HG02870 (cell line): ENCODE results near the gene IER5L.

Experiments
- ATAC-seq: cut with Tn5 transposase; IDR thresholded peaks from one replicate; pipeline ENCODE4 v1.9.1; 2021; ENCODE audit warnings: mild to moderate bottlenecking, moderate library complexity; ENCODE audit not compliant: unreplicated experiment

The IER5L gene

GRCh38 chr9:129177791-129178567, at the start of gene IER5L:
IER5L (minus strand) TSS chr9:129178261; CDS start chr9:129178052, 209 bp downstream.
- ATAC-seq: peak; percentile 86

DNA sequence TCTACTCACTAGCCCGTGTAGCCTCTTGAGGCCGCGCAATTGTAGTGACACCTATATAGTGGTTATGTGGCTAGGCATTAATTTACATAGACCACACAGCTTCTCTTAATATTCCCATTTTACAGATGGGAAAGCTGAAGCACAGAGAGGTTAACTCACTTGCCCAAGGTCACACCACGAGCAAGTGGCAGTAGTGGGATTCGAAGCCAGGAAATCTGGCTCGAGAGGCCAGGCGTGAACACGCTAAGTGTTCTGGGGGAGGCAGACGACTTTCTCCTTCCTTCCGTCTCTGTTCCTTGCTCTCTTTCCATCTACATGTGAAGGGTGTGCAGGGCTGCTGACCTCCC, 49.8 kb upstream of the IER5L start:
- no peak for ATAC-seq

DNA sequence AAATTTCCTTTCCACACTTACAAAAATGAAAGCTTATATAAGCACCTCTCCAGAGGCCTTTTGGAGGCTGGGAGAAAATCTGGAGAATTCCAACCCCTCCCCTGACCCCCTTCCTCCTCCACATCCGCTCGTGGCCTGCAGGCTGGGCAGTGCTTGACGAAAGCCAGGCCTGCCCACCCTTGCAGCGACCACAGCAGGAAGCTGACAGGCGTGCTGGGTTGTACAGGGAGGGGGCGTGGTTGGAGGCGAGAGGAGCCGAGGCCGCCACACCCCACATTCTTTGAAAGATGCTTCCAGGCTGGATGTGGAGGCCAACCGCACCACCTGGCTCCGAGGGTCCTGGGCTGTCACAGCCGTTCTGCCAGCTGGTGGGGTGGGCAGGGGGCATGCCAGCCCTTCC, 47.8 kb upstream of the IER5L start:
- ATAC-seq: no peak

DNA sequence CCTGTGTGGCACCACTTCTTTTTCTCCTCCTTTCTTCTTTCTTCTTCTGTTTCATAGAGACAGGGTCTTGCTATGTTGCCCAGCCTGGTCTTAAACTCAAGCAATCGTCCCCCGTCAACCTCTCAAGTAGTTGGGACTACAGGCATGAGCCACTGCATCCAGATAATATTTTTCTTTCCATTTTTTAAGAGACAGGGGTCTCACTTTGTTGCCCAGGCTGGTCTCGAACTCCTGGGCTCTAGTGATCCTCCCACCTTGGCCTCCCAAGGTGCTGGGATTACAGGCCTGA, 47.4 kb upstream of the IER5L start:
- no peak for ATAC-seq

GRCh38 chr9:129224618-129225489, 46.8 kb upstream of the IER5L start:
- no peak for ATAC-seq

DNA sequence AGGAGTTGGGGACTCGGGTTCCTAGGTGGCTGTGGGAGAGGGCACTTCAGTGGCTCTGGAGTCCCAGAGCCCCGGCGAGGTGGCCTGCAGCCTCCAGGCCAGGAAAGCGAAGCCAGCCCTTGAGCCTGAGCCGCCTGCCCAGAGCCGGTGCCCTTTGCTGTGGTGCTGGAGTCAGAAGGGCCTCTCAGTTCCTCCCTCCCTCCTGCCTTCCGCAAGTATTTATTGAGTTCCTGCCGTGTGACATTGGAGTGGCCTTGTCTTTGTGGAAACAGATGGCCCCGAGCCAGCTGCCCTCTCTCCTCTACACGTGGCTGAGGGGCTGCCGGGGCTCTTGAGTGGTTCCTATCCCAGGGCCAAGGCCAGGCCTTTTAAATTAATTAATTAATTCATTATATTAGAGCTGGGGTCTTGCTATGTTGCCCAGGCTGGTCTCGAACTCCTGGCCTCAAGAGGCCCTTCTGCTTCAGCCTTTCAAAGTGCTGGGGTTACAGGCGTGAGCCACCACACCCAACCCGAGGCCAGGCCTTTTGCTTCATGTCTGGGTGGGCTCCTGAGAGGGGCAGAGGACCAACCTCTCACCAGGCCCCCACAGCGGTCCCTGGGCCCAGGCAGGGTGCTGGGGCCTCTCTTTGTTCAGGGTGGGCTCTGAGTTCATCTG, 45.6 kb upstream of the IER5L start:
- ATAC-seq: no peak

- ATAC-seq: no peak
These were observed 44.8 kb upstream of the IER5L start for GRCh38 chr9:129222819-129223218.

DNA sequence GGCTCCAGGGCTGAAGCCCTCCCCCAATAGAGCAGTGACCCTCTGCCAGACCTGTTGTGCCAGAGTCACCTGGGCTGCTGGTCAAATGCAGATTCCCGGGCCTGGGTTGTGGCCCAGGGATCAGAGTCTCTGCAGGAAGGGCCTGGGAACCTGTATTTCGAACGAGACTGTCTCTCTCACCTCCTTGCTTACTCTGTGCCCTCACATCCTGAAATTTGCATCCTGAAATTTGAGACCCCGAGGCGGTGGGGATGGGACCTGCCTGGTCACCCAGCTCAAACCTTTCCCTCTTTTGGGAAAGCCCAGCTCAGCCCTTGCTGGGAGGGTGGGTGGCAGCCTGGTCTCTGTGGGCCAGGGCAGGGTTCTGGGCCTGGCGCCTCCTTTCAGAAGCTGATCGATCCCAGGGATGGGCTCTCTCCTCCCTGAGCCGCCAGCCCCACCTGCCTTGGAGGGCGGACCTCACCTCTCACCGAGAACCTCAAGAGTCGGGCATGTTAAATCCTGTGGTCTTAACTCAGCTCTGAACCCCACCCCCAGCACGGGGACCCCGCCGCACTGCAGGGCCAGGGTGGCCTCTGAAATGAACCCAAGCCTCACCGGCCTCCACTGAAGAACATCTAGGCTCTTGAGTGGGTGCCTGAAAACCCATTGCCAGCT, 44.0 kb upstream of the IER5L start:
- no peak for ATAC-seq

GRCh38 chr9:129221233-129221632, 43.2 kb upstream of the IER5L start:
- no peak for ATAC-seq

DNA sequence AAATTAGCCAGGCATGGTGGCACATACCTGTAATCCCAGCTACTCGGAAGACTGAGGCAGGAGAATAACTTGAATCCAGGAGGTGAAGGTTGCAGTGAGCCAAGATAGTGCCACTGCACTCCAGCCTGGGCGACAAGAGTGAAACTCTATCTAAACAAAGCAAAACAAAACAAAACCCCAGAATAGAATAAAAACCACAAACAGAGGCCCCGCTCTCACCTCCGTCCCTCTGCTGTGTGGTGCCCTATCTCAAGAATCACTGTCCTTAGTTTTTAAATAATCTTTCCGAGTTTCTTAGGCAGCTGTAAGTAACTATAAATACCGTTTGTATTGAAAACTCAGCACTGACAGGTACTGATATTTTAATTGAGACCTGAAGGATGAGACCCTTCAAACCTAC, 42.7 kb upstream of the IER5L start:
- ATAC-seq: no peak

GRCh38 chr9:129218918-129219317, 40.9 kb upstream of the IER5L start:
- no peak for ATAC-seq

DNA sequence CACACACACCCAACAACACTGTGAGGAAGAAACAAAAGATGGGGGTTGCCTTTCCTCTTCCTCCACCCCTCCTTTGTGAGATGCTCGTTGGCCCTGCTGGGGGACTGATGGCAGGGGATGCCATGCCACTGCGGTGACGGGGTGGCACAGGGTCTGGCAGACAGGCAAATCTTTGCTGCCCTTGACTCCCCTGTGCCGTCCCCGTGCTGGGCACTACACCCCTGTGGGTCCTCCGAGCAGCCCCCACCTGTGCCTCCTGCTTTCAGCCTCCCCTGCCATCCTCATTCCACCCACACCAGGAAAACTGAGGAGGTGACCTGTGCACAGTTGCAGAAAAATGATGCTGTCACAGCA, 40.2 kb upstream of the IER5L start:
- no peak for ATAC-seq

GRCh38 chr9:129213551-129213950, 35.5 kb upstream of the IER5L start:
- no peak for ATAC-seq

DNA sequence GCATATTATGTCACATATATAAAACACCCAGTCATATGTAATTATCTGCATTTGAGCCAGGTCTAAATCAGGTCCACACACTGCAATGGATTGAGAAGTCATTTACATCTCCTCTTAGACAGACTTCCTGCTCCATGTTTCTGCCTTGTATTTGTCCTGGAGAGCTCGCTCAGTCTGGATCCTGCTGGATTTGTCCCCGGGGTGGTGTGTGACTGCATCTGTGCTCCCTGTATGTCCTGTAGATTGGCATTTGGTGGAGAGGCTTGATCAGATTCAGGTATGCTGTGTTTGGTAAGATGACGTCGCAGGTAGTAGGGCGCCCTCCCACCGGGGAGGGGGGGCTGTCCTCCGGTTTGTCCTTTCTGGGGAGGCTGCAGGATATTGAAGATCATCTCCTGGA, 33.6 kb upstream of the IER5L start:
- no peak for ATAC-seq

DNA sequence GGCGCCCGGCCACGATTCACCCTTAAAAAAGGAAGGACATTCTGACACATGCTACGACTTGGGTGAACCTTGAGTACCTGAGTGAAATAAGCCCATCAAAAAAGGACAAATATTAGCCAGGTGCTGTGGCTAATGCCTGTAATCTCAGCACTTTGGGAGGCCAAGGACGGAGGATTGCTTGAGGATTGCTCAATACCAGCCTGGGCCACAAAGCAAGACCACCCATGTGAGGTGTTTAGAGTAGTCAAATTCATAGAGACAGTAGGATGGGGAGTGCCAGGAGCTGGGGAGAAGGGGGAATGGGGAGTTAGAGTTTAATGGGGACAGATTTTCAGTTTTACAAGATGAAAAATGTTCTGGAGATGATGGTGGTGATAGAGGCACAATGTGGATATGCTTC, 32.1 kb upstream of the IER5L start:
- no peak for ATAC-seq

GRCh38 chr9:129209580-129209979, 31.5 kb upstream of the IER5L start:
- ATAC-seq: no peak

DNA sequence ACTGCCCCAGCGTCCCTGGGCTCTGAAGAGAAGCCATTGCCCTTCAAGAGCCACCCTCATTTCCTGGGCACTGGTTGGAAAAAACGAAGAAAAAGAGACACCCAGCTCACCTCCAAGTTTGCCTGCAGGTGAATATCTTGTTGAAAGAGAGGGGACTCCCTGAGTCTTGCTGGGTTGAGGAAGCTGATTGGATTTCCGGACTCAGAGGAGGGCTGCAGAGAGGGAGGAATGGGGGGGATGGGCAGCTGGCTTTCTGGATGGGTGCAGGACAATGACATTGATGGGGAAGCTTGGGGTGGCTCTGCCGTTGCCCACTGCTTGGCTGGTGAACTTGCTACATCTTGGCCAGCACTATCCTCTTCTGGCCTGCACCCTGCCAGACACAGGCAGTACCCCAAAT, 31.0 kb upstream of the IER5L start:
- ATAC-seq: no peak

DNA sequence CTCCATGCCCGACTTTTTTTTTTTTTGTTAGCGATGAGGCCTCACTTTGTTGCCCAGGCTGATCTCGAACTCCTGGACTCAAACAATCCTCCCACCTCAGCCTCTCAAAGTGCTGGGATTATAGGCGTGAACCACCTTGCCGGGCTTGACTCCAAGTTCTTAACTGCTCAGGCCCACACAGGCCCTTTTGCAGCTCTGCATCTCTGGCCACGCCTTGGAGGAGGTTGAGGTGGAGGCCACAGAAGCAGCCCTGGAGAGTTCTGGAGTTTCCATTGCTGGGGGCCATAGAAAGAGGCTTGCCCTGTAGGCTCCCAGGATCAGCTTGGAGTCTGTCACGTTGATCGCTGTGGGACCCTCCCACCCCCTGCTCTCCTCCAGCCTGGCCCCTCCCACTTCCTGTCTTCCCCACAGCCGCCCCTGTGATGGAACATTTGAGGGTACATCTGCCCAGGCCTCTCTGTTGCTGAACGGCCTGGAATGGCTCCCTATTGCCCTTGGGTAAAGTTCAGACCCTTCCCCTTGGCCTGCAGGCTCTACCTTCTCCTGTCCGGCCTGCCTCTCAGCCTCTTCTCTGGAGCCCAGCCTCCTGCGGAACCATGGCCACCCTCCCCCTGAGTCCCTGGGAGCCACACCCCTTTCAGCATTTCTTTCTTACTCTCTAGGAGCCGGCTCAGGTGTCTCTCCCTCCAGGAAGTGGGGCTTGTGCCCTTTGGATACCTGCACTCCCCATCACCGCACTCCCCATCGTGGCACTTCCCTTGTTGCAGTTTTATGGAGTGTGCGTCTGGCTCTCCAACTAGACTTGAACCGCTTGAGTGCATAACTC, 30.4 kb upstream of the IER5L start:
- ATAC-seq: no peak

- no peak for ATAC-seq
These were observed 28.8 kb upstream of the IER5L start for GRCh38 chr9:129206905-129207304.

DNA sequence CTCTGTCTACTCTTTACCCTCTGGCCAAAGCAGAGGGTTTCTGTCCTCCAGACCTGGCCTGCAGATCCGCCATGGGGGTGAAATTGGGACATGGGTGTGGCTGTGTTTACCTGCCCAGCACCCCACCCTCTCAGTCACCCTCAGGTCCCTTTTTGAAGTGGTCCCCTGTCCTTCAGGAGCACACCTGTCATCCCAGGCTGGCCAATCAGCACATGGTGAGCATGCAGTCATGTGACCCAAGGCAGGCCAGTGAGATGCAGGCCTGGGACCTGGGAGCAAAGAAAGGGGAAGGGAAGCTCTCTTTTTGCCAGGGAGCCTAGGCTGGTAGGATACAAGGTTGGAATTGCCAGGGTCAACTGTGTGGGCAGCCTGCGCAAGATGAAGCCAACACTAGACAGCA, 28.3 kb upstream of the IER5L start:
- no peak for ATAC-seq

GRCh38 chr9:129204840-129205239, 26.8 kb upstream of the IER5L start:
- ATAC-seq: no peak
